GM12864 (cell line): Measurements from ENCODE around the gene TMEM187.

ENCODE experiments used
- DNase-seq: peaks from one replicate; pipeline ENCODE4 v3.0.0-alpha.2; 2011; ENCODE audit warnings: low read depth
- H3K4me3 ChIP-seq: 2 replicates; pipeline ENCODE4 v1.5.1; 2011; ENCODE audit warnings: mild to moderate bottlenecking, low read depth, low read length, control low read depth
- CTCF ChIP-seq: IDR thresholded peaks from 2 replicates; pipeline ENCODE4 v1.5.1; 2011; ENCODE audit warnings: low read depth, mild to moderate bottlenecking, moderate library complexity, low read length, control low read depth, inconsistent platforms; ENCODE audit errors: missing control alignments

Gene TMEM187

GRCh38 chrX:153926858-153927671 is 45.5 kb upstream of the TMEM187 start:
- DNase-seq = peak; percentile 65
- peak overlapping the region; percentile 85 for H3K4me3 ChIP-seq
- TF ChIP-seq CTCF = no peak

GRCh38 chrX:153927672-153927921 is 45.0 kb upstream of the TMEM187 start:
- H3K4me3 ChIP-seq = peak overlapping the region; percentile 85
- no peak for TF ChIP-seq CTCF
- DNase-seq = no peak

GRCh38 chrX:153927922-153928760 is 44.4 kb upstream of the TMEM187 start:
- DNase-seq = peak; percentile 92
- no peak for TF ChIP-seq CTCF
- H3K4me3 ChIP-seq = peak overlapping the region; percentile 85

- no peak for DNase-seq
- TF ChIP-seq CTCF = no peak
- H3K4me3 ChIP-seq = peak overlapping the region; percentile 42
These were observed 43.7 kb upstream of the TMEM187 start for GRCh38 chrX:153928846-153929245.

- no peak for TF ChIP-seq CTCF
- H3K4me3 ChIP-seq = no peak overlapping the region
- DNase-seq = no peak
These were observed 43.0 kb upstream of the TMEM187 start for GRCh38 chrX:153929576-153929975.

- DNase-seq = no peak
- no peak overlapping the region for H3K4me3 ChIP-seq
These were observed 42.3 kb upstream of the TMEM187 start for GRCh38 chrX:153930011-153930910.

More at GRCh38 chrX:153930011-153930910, 42.3 kb upstream of the TMEM187 start:
- TF ChIP-seq CTCF = no peak
